PC-9 (cell line): Measurements from ENCODE around the gene ZWILCH. TPM values are rescaled to one million over a fixed set of nuclear protein-coding genes. Genes with fewer than 3 reads are reported as not detected.
A peak's percentile ranks its signal among the peaks of the same experiment; 100 is the strongest.

Experiments used
- BruUV-seq: library from RNA; stranded (reverse); fragments of 400-500 nt; replicated peaks from 2 replicates; lab custom pipeline; 2021; lab: Mats Ljungman, UMichigan
- CTCF ChIA-PET: fragments of 300-600 bp; sonication (Branson Sonifier 250); formaldehyde crosslinking; loops from one replicate; lab custom pipeline; 2022; ENCODE audit warnings: antibody characterized with exemption; lab: Charles Lee
- POLR2A ChIA-PET: fragments of 300-600 bp; sonication (Branson Sonifier 250); formaldehyde crosslinking; loops from one replicate; lab custom pipeline; 2022; ENCODE audit warnings: antibody characterized with exemption; ENCODE audit not compliant: unreplicated experiment; lab: Charles Lee
- DNase-seq, 2 experiments: peaks; one replicate each; pipeline versions ENCODE4 v3.0.0 to v3.0.0-alpha.2; 2015 to 2022; ENCODE audit warnings: mixed read lengths in 1 of 2
- H2AFZ ChIP-seq: fragments of 200-600 bp; sonication (generic); 2 replicates; pipeline ENCODE4 v1.8.1; 2017; ENCODE audit warnings: antibody characterized with exemption
- H3F3A ChIP-seq: fragments of 200-600 bp; sonication (generic); 2 replicates; pipeline ENCODE4 v1.8.1; 2017; ENCODE audit warnings: antibody characterized with exemption, mild to moderate bottlenecking, low read depth; ENCODE audit not compliant: insufficient read depth
- H3K27ac ChIP-seq: fragments of 200-600 bp; sonication (generic); 2 replicates; pipeline ENCODE4 v1.6.1; 2016; ENCODE audit warnings: mixed run types
- H3K27me3 ChIP-seq: fragments of 200-600 bp; sonication (generic); 2 replicates; pipeline ENCODE4 v1.6.1; 2016; ENCODE audit warnings: low read depth, mixed run types; ENCODE audit not compliant: insufficient read depth
- H3K36me3 ChIP-seq: fragments of 200-600 bp; sonication (generic); 2 replicates; pipeline ENCODE4 v1.6.1; 2016; ENCODE audit warnings: low read depth, mixed run types
- H3K4me1 ChIP-seq: fragments of 200-600 bp; sonication (generic); replicated peaks from 2 replicates; pipeline ENCODE4 v1.6.1; 2016; ENCODE audit warnings: mixed run types; ENCODE audit not compliant: insufficient read depth
- H3K4me2 ChIP-seq: fragments of 200-600 bp; sonication (generic); 2 replicates; pipeline ENCODE4 v1.6.1; 2017; ENCODE audit warnings: mixed run types
- H3K4me3 ChIP-seq: fragments of 200-600 bp; sonication (generic); 2 replicates; pipeline ENCODE4 v1.6.1; 2016; ENCODE audit warnings: mixed run types
- H3K79me2 ChIP-seq: fragments of 200-600 bp; sonication (generic); 2 replicates; pipeline ENCODE4 v1.6.1; 2017; ENCODE audit warnings: low read depth, mixed run types
- H3K9me2 ChIP-seq: fragments of 200-600 bp; sonication (generic); 2 replicates; pipeline ENCODE4 v1.8.1; 2017; ENCODE audit warnings: mild to moderate bottlenecking; ENCODE audit not compliant: insufficient read depth
- H3K9me3 ChIP-seq: fragments of 200-600 bp; sonication (generic); 2 replicates; pipeline ENCODE4 v1.8.1; 2016; ENCODE audit warnings: low read depth; ENCODE audit not compliant: insufficient read depth
- H4K20me1 ChIP-seq: fragments of 200-600 bp; sonication (generic); 2 replicates; pipeline ENCODE4 v1.8.1; 2017; ENCODE audit not compliant: insufficient read depth
- EZH2 ChIP-seq: fragments of 200-600 bp; sonication (generic); IDR thresholded peaks from 2 replicates; pipeline ENCODE4 v1.8.0; 2017; ENCODE audit warnings: antibody characterized with exemption, low read depth
- intact Hi-C: fragments of 100-400 bp; cut with micrococcal nuclease; formaldehyde crosslinking; loops from one replicate; pipeline ENCODE4 v1.10.0; 2022; ENCODE audit not compliant: unreplicated experiment
- total RNA-seq: library from RNA; stranded (reverse); gene quantifications from 2 replicates; pipeline ENCODE4 v1.2.3, GENCODE V29; 2021
- TF ChIP-seq, protein P1 (sequence below): fragments of 200-600 bp; sonication (generic); conservative IDR thresholded peaks from 2 replicates; pipeline ENCODE4 v1.6.1; 2017; ENCODE audit warnings: mixed run types, antibody characterized with exemption, mild to moderate bottlenecking, moderate library complexity

ZWILCH gene
- total RNA-seq, 1 experiment from 2014 or later, result 26.3 TPM

DNA sequence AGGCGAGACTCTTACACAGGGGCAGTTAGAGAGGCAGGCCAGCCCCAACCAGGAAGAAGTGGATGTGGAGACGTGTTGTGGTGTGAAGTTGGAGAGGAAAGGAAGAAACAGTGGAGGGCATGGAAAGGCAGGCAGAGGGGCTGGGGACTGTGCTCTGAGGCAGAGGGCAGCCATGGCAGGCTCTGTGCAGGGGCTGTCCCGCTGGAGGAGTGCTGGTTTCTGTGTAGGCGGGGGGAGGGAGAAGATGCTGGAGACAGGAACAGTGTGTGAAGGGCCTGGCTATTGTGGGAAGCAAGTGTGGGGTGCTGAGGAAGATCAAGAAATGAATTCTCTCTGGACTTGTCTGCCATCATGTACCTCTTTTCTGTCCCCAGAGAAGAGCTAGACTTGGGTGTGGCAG, 28.6 kb upstream of the ZWILCH start:
- no peaks in the 10 kb centered on the region for H3K9me2 ChIP-seq
- ChIA-PET POLR2A (no interaction called here), CTCF (no interaction called here)
- H4K20me1 ChIP-seq, result no peaks in the 10 kb centered on the region
- H3K27me3 ChIP-seq, result no peaks in the 10 kb centered on the region
- no peak overlapping the region for H2AFZ ChIP-seq
- no peaks in the 10 kb centered on the region for H3K9me3 ChIP-seq
- H3K4me2 ChIP-seq, result no peak overlapping the region
- H3K4me1 ChIP-seq, result peaks cover 14% of the 10 kb centered on the region
- peaks cover 15% of the 10 kb centered on the region; the same call in 1 of the 2 replicates for H3F3A ChIP-seq
- H3K79me2 ChIP-seq, result no peaks in the 10 kb centered on the region
- H3K4me3 ChIP-seq, result no peak overlapping the region
- intact Hi-C loops, result no loop called here
- no TSS peak for BruUV-seq
- TF ChIP-seq EZH2, result no peak
- TF ChIP-seq, protein P1, sequence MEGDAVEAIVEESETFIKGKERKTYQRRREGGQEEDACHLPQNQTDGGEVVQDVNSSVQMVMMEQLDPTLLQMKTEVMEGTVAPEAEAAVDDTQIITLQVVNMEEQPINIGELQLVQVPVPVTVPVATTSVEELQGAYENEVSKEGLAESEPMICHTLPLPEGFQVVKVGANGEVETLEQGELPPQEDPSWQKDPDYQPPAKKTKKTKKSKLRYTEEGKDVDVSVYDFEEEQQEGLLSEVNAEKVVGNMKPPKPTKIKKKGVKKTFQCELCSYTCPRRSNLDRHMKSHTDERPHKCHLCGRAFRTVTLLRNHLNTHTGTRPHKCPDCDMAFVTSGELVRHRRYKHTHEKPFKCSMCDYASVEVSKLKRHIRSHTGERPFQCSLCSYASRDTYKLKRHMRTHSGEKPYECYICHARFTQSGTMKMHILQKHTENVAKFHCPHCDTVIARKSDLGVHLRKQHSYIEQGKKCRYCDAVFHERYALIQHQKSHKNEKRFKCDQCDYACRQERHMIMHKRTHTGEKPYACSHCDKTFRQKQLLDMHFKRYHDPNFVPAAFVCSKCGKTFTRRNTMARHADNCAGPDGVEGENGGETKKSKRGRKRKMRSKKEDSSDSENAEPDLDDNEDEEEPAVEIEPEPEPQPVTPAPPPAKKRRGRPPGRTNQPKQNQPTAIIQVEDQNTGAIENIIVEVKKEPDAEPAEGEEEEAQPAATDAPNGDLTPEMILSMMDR, result no peak
- H3K27ac ChIP-seq, result no peak overlapping the region
- no peaks in the 10 kb centered on the region for H3K36me3 ChIP-seq
- no peak for DNase-seq

DNA sequence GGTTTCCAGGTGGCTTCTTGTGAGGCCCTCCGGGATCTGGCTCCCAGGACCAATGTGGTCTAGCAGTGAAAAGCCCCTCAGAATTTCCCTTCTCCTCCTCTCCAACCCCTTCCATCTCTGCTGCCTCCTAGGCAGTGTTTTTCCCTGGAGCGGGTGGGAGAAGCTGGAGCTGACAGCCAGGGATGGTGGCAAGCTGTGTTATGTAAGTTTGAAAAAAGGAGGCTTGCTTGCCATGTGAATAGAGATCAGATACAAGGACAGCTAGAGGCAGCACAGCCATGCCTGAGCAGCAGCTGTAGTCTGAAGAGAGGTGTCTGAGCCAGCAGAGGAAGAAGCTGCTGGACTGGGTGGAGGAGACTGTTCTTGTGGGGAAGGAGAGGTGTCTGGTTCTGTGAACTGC, 28.1 kb upstream of the ZWILCH start:
- TF ChIP-seq EZH2, result no peak
- TF ChIP-seq, protein P1, result no peak
- Histone ChIP-seq H2AFZ (no peak overlapping the region), H3K9me2 (no peaks in the 10 kb centered on the region), H3K9me3 (no peaks in the 10 kb centered on the region), H3K27ac (no peak overlapping the region), H3F3A (peaks cover 20% of the 10 kb centered on the region; the same call in 1 of the 2 replicates), H3K79me2 (no peaks in the 10 kb centered on the region), H3K4me2 (no peak overlapping the region), H3K27me3 (no peaks in the 10 kb centered on the region), H3K36me3 (no peaks in the 10 kb centered on the region), H3K4me1 (peaks cover 19% of the 10 kb centered on the region), H3K4me3 (no peak overlapping the region), H4K20me1 (no peaks in the 10 kb centered on the region)
- ChIA-PET POLR2A (no interaction called here), CTCF (no interaction called here)
- intact Hi-C loops, result no loop called here
- no peak for DNase-seq
- BruUV-seq, result no TSS peak

DNA sequence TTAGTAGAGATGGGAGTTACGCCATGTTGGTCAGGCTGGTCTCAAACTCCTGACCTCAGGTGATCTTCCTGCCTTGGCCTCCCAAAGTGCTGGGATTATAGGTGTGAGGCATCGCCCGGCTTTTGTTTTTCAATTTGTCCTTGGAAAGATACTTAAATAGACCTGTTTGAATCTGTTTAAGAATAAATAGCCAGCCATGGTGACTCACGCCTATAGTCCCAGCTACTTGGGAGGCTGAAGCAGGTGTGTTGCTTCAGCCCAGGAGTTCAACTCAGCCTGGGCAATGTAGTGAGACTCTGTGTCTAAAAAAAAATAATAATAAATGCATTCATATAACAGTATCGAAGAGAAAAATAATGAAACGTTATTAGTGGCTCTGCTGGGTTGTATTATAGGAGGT, 24.9 kb upstream of the ZWILCH start:
- Histone ChIP-seq H3K9me2 (no peaks in the 10 kb centered on the region), H3F3A (peaks cover 43% of the 10 kb centered on the region; the same call in 1 of the 2 replicates), H2AFZ (no peak overlapping the region), H4K20me1 (no peaks in the 10 kb centered on the region), H3K4me1 (peaks cover 47% of the 10 kb centered on the region), H3K36me3 (no peaks in the 10 kb centered on the region), H3K79me2 (no peaks in the 10 kb centered on the region), H3K9me3 (no peaks in the 10 kb centered on the region), H3K27ac (peak overlapping the region; percentile 47), H3K27me3 (no peaks in the 10 kb centered on the region), H3K4me2 (peak overlapping the region; percentile 47; the same call in 1 of the 2 replicates), H3K4me3 (no peak overlapping the region)
- CTCF ChIA-PET, result interaction anchor here (0.7 kb wide), 1 partner anchor 1421 kb away, joined by 4 read pairs; no protein-coding TSS in a partner anchor
- no TSS peak for BruUV-seq
- intact Hi-C loops, result no loop called here
- POLR2A ChIA-PET, result interaction anchor here (0.5 to 0.6 kb wide), 4 partner anchors 18 to 540 kb away, joined by 3 to 9 read pairs (median 4); no protein-coding TSS in a partner anchor
- no peak for TF ChIP-seq EZH2
- TF ChIP-seq, protein P1, result no peak
- no peak for DNase-seq
